Adrenal gland (tissue), 5 donors: ENCODE results near the gene UBR3.

Source experiments
- CTCF ChIP-seq, 6 experiments: fragments of 450-650 bp in 4 of 6; fragments of 200-600 bp in 2 of 6; sonication (generic) in 1 of 6; IDR thresholded peaks; 1 replicate in 5 of 6; 2 replicates in 1 of 6; pipeline versions ENCODE4 v1.5.1 to v1.8.0; 2016 to 2021; ENCODE audit warnings: antibody characterized with exemption in 6 of 6, mild to moderate bottlenecking in 2 of 6, moderate library complexity in 1 of 6
- POLR2A ChIP-seq, 2 donors: fragments of 450-650 bp; IDR thresholded peaks; one replicate each; pipeline ENCODE4 v1.6.1; 2017; ENCODE audit warnings: antibody characterized with exemption in 2 of 2, mild to moderate bottlenecking in 2 of 2, moderate library complexity in 1 of 2
- donor health status: DM: no; HTN: no; CAD: no.

GRCh38 chr2:169808221-169808620 lies 19.0 kb upstream of the UBR3 start:
- TF ChIP-seq CTCF (IDR thresholded peaks at IDR 0.05), result no peak
- no peak for TF ChIP-seq POLR2A (IDR thresholded peaks at IDR 0.05)
